ENCODE results near the gene B4GALNT2.

GRCh38 chr17:49146620-49147306 lies 14.2 kb downstream of the B4GALNT2 start:
- no peak for TF ChIP-seq CTCF (IDR thresholded peaks at IDR 0.05)
- TF ChIP-seq POLR2A (IDR thresholded peaks at IDR 0.05): no peak

All from thyroid gland (tissue), 4 donors.